HG02610 (cell line): Measurements from ENCODE around the gene BLOC1S4.

Experiments
- ATAC-seq: cut with Tn5 transposase; IDR thresholded peaks from one replicate; pipeline ENCODE4 v1.9.1; 2021; ENCODE audit warnings: mild to moderate bottlenecking, moderate library complexity; ENCODE audit not compliant: unreplicated experiment

Gene BLOC1S4

GRCh38 chr4:6760865-6761264 is 44.9 kb downstream of the BLOC1S4 start:
- ATAC-seq: no peak

DNA sequence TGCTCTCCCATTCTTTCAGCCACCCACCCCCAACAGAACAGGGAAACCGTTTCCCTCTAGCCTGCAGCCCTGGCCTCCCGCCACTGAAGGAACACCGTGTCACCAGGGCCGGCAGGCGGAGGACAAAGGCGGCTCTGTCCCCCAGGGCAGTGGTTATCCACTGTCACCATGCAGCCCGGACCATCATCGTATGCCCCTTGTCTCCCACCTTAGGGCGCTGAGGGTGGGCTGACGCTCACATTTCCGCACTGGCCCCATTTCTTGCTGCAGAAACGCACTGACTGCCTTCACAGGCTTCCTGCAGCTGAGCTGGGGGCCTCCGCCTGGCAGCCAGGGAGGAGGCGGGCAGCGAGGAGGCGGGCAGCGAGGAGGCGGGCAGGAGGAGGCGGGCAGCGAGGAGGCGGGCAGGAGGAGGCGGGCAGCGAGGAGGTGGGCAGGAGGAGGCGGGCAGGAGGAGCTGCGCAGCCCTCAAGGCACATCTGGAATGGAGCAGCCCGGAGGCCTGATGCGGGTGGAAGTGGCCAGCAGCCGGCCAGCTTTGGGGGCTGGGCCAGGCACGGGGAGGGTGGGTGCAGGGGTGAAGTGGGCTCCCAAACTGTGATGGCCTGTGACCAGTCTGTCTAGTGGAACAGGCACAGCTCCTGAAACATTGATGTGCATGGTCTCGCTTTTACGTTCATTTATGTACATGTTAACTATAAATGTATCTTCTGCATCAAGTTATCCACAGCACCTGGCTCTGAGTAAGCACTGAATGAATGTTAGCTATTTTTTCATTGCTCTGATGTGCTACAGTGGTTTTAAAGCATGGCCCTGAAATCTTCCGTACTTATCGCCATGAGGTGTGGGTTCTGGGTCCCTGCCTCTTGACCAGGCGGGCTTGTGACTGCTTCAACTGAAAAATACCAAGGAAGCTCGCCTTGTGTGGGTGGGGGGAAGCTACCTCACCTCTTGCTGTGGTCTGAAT is 46.0 kb downstream of the BLOC1S4 start:
- no peak for ATAC-seq

- no peak for ATAC-seq
These were observed 47.4 kb downstream of the BLOC1S4 start for GRCh38 chr4:6763330-6763851.

- ATAC-seq: no peak
These were observed 49.1 kb downstream of the BLOC1S4 start for GRCh38 chr4:6764976-6765620.

GRCh38 chr4:6765703-6766102 is 49.7 kb downstream of the BLOC1S4 start:
- no peak for ATAC-seq
